ENCODE measurements around the gene RABL2B.

The RABL2B gene

DNA sequence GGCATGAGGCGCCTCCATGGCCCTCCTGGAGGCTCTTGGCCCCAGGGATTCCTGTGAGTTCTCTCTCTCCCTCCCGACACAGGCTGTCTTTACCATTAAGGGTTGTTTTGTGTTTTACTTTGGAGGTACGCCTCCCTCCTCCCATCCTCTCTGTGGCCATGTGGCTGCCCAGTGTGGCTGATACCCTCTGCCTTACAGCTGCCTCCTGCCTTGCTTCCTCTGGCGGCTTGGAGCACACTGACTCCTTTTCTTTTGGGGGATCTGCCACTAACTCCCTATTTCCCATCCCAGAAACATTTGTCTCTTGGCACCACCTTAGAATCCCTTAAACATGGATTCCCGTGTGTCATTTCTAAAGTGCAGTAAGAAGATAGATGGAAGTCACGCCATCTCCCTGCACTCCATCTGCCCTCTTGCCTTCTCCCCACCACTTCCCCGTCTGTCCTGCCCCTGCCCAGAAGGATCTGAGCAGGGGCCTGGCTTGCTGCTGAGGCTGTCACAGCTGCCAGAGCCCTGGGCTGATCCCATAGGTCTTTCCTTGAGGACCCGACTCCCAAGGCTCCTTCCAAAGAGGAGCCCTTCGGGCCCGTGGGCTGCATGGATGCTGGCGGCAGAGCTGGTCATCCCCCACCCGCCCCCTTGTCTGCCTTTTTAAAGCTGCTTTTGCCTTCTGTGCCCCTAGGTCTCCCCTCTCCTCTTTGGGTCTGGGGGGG lies 60.6 kb downstream of the RABL2B start:
- no peak for DNase-seq (ENCODE audit: low read depth in 2 of 2, low spot score in 1 of 2)

DNA sequence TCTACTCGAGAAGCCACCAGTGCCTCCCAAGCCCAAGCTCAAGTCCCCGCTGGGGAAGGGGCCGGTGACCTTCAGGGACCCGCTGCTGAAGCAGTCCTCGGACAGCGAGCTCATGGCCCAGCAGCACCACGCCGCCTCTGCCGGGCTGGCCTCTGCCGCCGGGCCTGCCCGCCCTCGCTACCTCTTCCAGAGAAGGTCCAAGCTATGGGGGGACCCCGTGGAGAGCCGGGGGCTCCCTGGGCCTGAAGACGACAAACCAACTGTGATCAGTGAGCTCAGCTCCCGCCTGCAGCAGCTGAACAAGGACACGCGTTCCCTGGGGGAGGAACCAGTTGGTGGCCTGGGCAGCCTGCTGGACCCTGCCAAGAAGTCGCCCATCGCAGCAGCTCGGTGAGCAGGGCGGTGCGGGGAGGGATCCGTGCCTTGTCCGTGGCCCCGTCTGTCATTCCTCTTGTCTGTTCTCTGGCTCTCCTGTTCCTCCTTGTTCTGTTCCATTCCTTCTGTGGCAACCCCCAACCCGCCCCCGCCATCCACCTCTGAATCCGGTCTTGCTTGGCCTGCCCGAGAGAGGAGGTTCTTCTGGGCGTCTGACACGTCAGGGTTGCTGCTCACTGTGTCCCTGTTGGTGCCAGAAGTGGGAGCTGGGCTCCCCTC lies 61.3 kb downstream of the RABL2B start:
- no peak for DNase-seq (ENCODE audit: low read depth in 2 of 2, low spot score in 1 of 2)

DNA sequence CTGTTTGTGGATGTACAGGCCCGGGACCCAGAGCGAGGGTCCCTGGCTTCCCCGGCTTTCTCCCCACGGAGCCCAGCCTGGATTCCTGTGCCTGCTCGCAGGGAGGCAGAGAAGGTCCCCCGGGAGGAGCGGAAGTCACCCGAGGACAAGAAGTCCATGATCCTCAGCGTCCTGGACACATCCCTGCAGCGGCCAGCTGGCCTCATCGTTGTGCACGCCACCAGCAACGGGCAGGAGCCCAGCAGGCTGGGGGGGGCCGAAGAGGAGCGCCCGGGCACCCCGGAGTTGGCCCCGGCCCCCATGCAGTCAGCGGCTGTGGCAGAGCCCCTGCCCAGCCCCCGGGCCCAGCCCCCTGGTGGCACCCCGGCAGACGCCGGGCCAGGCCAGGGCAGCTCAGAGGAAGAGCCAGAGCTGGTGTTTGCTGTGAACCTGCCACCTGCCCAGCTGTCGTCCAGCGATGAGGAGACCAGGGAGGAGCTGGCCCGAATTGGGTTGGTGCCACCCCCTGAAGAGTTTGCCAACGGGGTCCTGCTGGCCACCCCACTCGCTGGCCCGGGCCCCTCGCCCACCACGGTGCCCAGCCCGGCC lies 62.1 kb downstream of the RABL2B start:
- DNase-seq (ENCODE audit: low read depth in 2 of 2, low spot score in 1 of 2): no peak

DNA sequence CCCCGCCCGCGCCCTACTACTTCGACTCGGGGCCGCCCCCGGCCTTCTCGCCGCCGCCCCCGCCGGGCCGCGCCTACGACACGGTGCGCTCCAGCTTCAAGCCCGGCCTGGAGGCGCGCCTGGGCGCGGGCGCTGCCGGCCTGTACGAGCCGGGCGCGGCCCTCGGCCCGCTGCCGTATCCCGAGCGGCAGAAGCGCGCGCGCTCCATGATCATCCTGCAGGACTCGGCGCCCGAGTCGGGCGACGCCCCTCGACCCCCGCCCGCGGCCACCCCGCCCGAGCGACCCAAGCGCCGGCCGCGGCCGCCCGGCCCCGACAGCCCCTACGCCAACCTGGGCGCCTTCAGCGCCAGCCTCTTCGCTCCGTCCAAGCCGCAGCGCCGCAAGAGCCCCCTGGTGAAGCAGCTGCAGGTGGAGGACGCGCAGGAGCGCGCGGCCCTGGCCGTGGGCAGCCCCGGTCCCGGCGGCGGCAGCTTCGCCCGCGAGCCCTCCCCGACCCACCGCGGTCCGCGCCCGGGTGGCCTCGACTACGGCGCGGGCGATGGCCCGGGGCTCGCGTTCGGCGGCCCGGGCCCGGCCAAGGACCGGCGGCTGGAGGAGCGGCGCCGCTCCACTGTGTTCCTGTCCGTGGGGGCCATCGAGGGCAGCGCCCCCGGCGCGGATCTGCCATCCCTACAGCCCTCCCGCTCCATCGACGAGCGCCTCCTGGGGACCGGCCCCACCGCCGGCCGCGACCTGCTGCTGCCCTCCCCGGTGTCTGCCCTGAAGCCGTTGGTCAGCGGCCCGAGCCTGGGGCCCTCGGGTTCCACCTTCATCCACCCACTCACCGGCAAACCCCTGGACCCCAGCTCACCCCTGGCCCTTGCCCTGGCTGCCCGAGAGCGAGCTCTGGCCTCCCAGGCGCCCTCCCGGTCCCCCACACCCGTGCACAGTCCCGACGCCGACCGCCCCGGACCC lies 62.9 kb downstream of the RABL2B start:
- DNase-seq (ENCODE audit: low read depth in 2 of 2, low spot score in 1 of 2): no peak

DNA sequence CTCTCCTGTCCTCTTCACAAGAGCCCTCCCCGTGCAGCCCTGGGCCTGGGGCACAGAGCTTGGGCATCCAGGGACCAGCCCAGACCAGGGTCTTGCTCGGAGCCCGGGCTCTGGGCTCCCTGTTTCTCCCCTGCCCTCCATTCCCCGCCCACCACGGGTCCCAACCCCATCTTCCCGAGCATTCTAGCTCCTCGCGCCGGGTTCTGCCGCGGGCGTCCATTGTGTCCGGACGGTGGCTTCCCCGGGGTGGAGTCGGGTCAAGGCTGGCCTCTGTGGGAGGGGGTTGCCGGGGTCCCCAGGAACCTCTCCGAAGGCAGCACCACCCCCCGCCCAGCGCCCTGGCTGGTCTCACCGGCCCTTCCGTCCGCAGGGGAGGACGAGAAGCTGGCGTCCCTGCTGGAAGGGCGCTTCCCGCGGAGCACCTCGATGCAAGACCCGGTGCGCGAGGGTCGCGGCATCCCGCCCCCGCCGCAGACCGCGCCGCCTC lies 63.6 kb downstream of the RABL2B start:
- no peak for DNase-seq (ENCODE audit: low read depth in 2 of 2, low spot score in 1 of 2)

DNA sequence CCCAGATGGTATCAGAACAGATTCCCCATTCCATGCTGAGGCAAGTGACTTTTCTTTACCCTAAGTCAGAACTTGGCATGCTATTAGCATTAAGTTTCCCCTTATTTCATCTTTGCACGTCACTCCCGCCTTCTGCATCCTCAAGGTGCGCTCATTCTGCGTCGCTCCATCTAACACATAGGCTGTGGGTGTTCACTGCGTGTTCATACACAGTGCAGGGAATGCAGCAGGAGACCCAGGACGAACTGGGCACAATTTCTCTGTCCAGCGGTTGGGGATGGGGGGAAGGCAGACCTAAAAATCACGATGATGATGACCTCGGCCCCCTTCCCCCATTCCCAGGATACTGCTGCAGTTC lies 65.1 kb downstream of the RABL2B start:
- no peak for DNase-seq (ENCODE audit: low read depth in 2 of 2, low spot score in 1 of 2)

DNA sequence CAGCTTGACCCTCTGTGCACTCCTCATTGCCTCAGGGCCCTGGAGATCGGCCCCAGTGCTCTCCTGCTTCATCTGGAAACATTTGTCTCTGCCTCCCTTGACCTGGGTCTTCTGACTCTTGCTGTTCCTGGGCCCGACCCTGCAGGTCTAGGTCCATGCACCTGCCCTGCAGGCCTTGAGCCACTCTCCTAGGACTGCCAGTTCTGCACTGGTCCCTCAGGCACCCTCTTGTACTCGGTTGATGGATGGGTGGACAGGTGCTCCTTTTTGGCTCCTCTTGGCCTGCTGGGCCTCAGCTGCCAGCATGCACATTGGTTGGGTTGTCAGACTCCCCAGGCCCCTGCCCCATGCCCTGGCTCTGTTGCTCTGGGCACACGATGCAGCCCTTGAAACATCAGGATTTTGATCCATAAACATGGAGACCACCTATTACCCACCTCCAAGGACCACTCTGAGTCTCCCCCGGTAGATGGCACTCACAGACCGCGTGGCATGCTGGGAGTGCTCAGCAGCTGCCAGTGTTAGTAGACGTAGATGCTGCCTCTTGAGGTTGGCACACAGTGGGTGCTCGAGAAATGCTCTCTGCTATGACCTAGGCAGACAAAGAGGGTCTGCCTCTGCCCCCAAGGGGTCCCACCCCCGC lies 65.6 kb downstream of the RABL2B start:
- DNase-seq (ENCODE audit: low read depth in 2 of 2, low spot score in 1 of 2): no peak

Measured in stimulated activated CD8-positive, alpha-beta memory T cell treated with anti-CD3 and anti-CD28 coated beads, Interleukin-4, amount 100 ng/mL, for 4 hours (primary cell).